ENCODE measurements around the gene ANGPTL2.
"Not testable (repeated sequence)": the region's sequence is repeated elsewhere in the genome, so short reads cannot be mapped to it uniquely, and the experiment has no call there.

ANGPTL2 gene, protein sequence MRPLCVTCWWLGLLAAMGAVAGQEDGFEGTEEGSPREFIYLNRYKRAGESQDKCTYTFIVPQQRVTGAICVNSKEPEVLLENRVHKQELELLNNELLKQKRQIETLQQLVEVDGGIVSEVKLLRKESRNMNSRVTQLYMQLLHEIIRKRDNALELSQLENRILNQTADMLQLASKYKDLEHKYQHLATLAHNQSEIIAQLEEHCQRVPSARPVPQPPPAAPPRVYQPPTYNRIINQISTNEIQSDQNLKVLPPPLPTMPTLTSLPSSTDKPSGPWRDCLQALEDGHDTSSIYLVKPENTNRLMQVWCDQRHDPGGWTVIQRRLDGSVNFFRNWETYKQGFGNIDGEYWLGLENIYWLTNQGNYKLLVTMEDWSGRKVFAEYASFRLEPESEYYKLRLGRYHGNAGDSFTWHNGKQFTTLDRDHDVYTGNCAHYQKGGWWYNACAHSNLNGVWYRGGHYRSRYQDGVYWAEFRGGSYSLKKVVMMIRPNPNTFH

DNA sequence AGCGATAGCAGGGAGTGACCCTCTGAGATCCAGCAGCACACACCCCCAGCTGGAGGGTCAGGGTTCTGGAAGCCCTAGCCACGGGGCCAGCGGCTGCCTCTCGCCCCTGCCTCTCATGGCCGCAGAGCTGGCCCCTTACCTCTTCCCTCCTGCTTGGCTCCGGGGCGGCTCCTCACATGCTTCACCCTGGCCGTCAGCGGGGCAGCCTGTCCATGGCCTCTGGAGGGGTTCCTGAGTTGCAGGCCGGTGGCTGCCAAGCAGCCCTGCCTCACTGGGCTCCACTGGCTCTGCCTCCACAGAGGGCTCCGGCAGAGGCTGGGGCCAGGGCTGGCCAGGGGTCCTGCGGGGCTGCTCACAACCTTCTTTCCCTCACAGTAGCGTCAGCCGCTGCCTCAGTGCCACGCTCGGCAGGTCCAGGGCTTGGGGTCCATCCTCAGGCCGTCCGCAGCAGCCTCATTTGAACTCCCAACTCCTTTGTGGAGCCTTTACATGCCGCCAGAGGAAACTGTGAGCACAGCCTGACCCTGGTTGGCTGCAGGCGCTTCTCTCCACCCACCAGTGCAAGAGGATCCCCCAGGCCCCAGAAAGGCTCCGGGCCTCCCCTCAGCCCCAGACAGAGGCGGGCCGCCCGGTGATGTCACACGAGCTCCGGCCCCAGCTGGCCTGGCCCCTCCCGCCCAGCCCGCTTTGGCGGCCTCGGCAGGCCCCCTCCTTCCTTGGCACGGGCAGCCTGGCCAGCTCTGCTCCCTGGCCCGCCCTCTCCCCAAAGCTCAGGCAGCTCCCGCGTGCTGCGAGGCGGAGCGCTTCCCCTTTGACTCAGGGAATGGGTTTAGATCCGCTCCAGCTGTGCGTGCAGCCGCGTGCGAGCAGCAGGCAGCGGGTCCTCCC, at the start of gene ANGPTL2:
ANGPTL2 (minus strand) TSS at position 460 of the 888 bp plus-strand sequence. CDS start 13,904 bp downstream, outside the sequence.
- DNase-seq (ENCODE audit: low spot score) = no peak

DNA sequence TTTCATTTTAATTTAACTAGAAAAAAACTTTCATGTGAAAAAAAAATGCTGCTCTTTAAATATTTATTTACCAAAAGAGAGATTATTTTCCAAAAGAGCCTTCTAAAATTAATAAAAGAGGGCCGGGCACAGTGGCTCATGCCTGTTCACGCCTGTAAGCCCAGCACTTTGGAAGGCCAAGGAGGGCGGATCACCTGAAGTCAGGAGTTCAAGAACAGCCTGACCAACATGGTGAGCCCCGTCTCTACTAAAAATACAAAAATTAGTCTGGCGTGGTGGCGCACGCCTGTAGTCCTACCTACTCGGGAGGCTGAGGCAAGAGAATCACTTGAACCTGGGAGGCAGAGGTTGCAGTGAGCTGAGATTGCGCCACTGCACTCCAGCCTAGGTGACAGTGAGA, 48.9 kb upstream of the ANGPTL2 start:
- DNase-seq (ENCODE audit: low spot score) = not testable (repeated sequence)

DNA sequence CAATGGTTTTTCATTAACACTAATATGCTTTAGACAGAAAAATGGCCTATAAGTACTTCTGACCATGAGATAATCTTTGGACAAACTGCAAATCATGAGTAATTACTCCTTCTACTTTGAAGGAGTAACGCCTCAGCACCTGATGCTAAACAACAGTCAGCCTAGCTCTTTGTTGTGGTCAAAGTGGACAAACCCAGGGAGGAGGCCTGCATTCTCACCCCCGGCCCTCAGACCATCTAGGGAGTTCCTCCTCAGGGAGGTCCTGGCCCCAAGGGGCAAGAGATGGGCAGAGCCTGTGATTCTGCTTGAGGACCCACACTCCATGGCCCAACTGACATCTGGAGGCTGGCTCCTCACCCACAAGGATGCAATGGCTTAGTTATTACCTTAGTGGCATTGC, 48.2 kb upstream of the ANGPTL2 start:
- no peak for DNase-seq (ENCODE audit: low spot score)

DNA sequence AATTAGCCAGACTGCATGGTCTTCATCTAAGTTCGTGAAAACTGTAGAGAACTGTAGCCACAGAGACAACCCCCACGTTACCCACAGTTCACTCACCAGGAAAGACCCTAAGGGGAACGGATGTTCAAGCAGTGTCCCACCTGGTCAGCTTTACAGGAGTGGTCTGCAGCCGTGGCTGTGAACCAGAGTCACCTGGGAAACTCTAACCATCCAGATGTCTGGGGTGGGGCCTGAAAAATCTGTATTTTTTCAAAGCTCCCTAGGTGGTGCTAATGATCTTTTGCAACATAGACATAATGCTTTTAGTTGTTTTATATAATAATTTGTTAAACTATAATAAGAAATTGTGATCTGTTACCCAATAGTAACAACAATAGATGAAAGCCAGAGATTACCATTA, 47.7 kb upstream of the ANGPTL2 start:
- DNase-seq (ENCODE audit: low spot score) = no peak

DNA sequence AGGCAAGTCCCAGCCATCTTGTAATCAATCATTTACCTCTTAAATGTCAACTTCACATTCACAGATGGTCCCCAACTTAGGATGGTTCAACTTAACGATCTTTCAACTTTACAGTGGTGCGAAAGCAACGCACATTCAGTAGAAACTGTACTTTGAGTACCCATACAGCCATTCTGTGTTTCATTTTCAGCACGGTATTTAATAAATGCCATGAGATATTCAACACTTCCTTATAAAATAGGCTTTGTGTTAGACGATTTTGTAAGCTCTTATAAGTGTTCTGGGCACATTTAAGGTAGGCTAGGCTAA, 47.1 kb upstream of the ANGPTL2 start:
- no peak for DNase-seq (ENCODE audit: low spot score)

DNA sequence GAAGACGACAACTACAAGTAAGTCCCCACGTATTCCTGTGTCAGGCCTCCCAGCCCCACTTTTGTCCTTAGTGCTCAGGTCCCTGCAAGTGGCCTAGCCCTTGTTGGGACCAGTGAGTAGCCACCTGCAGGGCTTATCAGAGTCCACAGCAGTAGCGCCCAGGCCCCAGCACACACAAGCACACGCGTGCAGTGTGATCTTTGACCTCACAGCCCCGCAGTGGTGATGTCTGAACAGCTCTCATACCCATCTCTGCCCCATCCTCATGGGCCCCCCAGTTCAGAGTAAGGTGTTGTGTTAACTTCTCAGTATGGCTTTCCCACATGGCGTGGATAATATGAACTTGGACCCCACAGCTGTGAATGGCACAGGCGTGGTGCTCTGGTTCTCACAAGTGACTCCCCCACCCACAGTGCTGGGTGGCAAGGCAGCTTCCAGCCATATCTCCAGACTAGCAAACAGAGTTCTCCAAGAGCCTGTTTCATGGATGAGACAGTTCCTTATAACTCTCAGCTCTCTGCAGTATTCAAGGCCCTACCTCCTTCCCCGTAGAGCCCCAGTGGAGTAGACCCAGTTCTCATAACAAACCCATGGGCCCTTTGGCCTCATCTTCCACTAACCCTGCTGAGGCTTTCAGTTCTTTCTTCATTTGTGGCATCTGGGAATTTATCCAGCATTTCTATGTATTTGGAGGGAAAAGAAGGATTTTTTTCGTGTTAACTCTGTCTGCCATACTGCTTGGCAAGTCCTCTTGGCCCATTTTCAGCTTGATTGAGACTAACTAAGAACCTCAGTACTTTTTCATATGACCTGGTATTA, 46.5 kb upstream of the ANGPTL2 start:
- no peak for DNase-seq (ENCODE audit: low spot score)

DNA sequence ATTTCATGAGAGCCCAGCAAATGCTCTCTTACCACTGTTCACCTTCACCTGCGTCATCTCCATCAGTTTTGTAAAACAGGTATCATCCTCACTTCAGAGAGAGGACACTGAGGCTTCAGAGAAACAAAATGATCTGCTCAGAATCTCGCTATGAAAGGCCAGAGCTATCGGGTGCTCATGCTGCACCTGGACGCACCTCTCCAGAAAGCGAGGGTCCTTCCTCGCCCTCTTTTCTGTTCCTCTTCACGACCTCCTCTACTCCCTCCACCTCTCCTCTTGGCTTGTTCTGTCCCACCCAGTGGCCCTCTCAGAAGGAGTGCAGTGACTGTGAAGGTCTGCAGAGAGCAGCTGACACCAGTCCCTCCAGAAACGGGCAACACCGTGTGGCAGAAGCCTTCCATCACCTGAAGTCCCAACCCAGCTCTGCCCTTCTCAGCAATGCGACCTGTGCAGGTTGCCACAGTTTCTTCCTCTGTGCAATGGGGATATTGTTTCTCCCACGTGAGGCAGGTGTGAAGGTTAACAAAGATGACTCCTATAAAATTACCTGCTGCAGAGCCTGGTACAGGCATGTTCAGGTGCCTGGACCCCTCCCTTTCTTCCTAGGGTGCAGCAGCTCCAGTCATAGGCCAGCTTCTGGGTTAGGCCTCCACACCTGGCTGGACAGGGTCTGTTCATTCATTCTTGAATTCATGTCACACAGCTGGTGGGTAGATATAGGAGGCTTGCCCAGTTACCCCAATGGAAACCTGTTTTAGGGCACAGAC, 45.3 kb upstream of the ANGPTL2 start:
- DNase-seq (ENCODE audit: low spot score) = no peak

DNA sequence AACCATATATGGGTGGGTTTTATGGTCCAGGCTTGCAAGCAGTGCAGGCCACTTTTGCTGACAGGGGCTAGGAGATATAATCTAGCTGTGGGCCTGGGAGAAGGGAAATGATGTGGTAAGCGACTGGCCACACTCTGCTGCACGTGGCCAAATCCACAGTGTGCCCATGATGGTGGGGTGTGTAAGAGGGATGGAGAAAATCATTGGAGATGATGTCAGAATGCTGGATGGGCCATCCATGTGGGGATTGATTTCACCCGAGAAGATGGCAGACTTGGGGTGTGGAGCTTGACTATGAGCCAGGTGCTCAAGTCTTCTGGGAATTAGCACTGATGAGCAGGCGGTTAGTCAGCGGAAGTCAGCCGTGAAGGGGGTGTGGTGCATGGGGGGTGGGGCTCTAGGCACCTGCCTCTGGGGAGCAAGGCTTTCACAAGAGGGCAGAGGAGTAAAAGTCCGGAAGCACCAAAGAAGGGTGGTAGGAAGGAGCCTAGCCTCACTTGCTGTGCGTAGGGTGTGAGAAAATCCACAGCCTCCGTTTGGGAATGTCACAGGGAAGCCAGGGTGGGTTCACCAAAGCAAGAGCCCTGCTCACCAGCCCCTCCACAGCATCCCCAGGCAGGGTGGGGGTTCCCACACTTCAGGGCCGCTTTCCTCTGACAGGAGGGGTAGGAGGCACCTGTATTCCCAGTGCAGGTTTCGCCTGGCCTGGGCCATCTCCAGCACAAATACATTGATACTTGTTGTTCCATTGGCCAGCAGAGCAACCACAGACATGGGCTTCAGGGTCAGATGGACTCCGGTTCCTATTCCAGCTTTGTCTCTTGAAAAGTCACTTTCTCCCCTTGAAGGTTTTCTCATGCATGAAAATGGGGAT, 44.5 kb upstream of the ANGPTL2 start:
- no peak for DNase-seq (ENCODE audit: low spot score)

DNA sequence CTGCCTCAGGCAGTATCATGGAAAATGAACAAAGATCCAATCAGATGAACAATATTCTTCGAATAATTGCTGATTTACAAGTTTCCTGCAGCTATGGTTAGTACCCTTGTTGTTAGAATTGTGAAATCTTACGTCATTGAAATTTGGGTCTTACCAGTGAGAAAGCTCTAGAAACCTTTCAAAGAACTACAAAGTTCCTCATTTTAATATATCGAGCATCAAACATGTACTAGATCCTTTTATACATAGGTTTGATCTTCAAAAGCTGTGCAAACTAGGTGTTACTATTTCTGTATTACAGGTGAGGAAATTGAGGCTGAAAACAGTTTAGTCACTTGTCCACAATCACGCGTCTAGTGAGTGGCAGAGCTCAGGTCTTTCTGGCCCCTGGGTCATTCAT, 43.7 kb upstream of the ANGPTL2 start:
- no peak for DNase-seq (ENCODE audit: low spot score)

DNA sequence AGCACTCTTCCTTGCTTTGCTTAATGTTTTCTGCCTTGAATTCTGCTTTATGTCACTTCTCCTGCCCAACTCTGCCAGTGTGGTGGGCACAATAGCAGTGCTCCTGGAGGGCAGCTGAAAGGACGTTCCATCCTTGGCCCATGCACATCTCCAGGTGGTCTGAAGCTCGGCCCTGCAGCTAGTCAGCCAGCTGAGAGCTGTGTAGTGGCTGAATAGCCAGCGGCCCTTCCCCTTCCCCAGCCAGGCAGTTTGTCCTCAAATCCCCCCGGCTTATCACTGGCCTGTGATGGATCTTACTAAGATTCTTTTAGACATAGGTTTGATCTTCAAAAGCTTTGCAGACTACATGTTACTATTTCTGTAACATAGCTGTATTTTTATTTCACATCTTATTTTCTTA, 42.7 kb upstream of the ANGPTL2 start:
- DNase-seq (ENCODE audit: low spot score) = no peak

DNA sequence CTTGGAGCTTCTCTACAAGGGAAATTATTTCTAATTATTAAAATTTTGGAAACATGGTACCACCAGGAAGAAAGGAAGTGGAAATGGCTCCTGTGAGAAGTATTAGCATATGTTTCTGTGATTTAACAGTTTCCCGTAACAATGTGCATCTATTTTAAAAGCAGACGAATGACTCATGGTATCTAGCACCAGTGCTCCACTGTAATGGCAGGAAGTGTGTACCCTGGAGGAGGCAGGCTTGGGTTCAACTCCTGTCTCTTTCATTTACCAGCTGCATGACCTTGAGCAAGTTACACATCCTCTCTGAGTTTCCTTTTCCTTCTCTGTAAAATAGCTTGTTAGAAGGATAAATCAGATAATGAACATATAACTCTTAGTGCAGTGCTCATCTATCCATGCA, 41.0 kb upstream of the ANGPTL2 start:
- DNase-seq (ENCODE audit: low spot score) = no peak

DNA sequence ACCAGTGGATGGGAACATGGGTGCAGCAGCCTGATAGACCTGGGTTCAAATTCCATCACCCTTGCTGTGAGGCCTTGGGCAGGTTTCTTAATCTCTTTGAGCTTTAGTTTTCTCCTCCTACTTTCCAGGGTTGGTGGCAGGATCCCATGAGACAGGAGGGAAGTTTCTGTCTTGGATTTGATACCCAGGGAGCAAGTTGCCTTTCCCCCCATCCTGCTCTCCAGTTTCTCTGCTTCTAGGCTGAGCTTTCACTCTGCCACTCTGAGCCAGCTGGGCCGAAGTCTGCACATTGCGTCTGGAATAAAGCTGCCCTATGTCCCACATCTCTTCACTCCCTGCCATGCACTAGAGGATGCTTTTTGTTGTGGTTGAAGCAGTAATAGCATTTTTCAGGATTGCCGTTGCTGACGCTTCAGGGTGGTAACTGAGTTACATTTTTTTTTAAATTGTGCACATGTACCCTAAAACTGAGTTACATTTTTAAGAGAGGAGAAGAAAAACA, 40.5 kb upstream of the ANGPTL2 start:
- no peak for DNase-seq (ENCODE audit: low spot score)

DNA sequence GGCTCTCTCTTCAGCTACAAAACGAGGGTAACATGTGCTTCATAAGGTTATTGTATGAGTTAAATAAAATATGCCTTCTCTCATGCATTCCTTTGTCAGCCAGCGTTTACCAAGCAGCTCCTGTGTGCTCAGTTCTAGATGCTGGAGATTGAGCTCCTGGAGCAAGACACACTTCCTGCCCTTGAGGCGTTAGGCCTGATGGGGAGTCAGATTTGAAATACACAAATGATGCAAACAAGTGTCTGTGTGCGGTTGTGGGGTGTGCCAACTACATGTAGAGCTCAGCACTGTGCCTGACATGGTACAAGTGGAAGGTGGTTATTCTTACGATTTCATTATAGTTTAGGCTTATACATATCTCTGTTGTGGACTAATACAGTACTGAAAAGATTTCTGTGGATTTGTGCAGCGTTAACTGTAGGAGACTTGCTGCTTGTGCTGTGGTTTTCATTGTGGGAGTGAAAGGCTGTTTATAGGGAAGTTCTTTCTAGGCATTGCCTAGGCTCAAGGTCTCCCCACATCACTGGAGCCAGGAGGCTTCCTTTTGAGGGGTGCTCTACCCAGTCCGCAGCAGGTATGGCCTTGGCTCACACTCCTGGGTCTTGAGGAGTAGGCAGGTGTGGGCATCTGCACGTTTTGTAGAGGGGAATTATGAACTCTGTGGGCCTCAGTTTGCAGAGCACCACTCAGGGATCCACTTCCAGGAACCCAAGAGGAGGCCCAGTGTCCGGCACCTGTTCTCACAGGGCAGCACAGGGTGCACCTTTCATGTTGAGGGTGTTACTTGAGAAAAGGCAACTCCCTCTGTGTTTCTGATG, 39.8 kb upstream of the ANGPTL2 start:
- no peak for DNase-seq (ENCODE audit: low spot score)

DNA sequence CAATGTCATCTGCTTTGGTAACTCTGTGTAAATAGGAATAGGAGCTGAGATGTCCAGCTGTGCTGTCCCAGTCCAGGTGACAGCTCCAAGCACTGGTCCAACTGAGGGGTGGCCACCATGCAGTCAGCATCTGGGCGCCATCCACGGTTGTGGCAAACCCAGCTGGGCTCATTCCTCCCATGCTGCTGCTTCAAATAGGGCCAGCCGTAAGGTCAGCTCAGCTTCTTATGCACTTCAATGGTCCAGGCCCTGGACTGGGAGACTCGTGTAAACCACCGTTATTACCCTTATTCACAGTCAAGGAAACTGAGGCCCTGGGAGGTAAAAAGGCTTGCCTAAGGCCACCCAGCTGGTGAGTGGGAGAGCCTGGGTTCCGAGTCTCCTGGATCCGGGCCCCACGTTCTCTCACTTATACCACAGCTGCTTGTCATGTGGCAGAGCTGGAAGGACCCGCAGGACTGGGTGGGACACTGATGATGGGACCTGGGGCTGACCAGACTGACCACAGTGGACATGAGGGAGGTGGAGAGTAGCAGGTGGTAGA, 38.7 kb upstream of the ANGPTL2 start:
- no peak for DNase-seq (ENCODE audit: low spot score)

DNA sequence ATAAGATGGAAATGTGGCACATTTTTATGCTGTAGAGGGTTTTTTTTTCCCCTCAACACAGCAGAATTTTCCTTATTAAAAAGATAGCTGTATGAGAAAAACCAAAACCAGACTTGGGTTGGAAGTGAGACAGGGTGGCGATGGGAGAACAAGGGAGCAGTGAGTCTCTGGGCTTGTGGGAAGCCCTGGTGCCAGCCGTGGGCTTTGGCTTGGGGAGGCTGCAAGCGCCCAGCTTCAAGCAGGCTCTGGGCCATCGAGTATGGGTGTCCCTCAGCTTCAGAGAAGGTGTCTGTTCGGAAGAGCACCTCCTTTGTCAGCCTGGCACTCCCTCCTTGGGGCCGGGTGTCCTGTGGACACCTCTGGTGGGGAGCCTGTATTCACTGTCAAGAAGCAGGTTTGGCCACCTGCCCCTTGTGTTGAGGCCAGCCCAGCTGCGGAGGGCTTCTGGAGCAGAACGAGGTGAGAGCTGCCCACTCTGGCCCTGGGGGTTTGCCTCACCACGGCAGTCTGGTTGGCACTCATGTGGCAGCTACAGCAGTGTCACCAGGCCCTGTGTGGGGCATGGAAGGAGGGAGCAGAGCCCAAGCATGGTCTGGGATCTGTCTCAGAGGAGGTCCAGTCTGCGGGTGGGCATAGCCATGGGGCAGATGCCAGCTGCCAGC, 37.6 kb upstream of the ANGPTL2 start:
- no peak for DNase-seq (ENCODE audit: low spot score)

DNA sequence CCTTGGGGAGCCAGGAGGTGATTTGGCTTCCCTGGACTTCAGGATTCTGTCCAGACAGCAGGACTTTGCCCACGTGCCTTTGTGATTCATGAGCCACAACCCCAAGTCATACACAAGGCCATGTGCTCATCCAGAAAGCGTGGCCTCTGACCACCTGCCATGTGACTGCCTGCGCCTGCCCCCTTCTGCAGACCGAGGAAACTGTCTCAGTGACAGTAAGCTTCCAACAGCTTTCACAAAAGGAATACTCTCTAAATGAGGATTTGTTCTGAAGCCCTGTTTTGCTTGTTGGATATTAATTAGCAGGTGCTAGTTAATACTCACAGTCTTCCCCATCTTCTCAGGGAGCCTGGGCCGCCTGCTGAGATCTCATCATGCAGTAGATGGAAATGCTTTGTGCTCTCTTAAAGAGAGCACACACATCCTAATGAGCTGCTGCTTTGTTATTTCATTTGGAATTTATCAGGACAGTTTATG, 36.9 kb upstream of the ANGPTL2 start:
- DNase-seq (ENCODE audit: low spot score) = peak; percentile 42

DNA sequence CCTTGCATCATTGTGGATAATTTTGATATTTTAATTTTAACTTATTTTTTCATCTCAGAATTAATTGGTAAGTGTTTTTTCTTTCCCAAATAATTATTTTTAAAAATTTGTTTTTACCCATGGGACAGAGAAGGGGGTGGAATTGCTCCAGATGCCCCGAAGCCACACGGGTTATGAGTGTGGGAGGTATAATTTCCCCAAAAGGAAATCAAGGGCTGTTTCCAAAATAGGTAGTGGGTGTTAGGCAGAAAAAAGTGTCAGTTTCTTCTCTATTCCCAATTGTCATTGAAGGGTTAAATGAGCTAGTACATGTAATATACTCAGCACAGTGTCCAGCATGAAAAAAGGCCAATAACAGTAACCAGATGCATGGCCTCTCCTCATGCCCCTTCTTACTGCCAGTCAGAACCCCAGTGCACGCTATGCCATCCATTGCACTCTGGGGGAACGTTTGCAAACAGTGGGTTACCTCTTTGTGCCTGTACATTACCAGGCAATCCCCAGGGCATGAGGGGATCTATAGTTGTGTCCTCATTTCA, 36.4 kb upstream of the ANGPTL2 start:
- no peak for DNase-seq (ENCODE audit: low spot score)

DNA sequence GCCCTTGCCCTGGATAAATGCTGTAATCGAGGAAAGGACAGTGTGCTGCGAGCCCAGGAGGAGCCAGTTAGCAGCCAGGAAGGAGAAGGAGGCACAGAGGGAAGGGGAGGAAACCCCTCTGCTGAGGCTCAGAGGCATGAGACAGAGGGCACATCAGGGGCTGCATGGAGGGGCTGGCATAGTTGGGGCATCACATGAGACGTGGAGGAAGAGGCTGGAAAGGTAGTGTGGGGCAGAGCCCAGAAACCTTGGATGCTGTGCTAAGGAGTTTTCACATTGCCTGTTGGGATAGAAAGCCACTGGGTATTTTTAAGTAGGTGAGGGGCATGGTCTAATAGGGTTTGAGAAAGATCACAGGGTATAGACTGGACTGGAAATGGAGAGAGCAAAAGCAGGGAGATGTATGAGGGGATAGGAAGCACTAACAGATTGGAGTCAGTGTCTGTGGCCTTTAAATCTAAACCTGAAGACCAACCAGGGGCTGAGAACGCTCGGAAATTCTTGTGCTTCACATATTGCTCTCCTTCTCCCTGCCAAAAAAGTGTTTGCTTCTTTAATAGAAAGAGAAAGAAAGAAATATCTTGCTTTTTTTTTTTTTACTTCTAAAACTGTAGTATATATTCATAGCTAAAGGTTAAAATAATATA, 33.0 kb upstream of the ANGPTL2 start:
- DNase-seq (ENCODE audit: low spot score) = no peak
